PC-9 (cell line): ENCODE results near the gene KRTAP19-2. TPM values are rescaled to one million over a fixed set of nuclear protein-coding genes. Genes with fewer than 3 reads are reported as not detected.

Source experiments
- BruUV-seq: library from RNA; stranded (reverse); fragments of 400-500 nt; replicated peaks from 2 replicates; lab custom pipeline; 2021; lab: Mats Ljungman, UMichigan
- CTCF ChIA-PET: fragments of 300-600 bp; sonication (Branson Sonifier 250); formaldehyde crosslinking; loops from one replicate; lab custom pipeline; 2022; ENCODE audit warnings: antibody characterized with exemption; lab: Charles Lee
- POLR2A ChIA-PET: fragments of 300-600 bp; sonication (Branson Sonifier 250); formaldehyde crosslinking; loops from one replicate; lab custom pipeline; 2022; ENCODE audit warnings: antibody characterized with exemption; ENCODE audit not compliant: unreplicated experiment; lab: Charles Lee
- DNase-seq, 2 experiments: peaks; one replicate each; pipeline versions ENCODE4 v3.0.0 to v3.0.0-alpha.2; 2015 to 2022; ENCODE audit warnings: mixed read lengths in 1 of 2
- H2AFZ ChIP-seq: fragments of 200-600 bp; sonication (generic); 2 replicates; pipeline ENCODE4 v1.8.1; 2017; ENCODE audit warnings: antibody characterized with exemption
- H3F3A ChIP-seq: fragments of 200-600 bp; sonication (generic); 2 replicates; pipeline ENCODE4 v1.8.1; 2017; ENCODE audit warnings: antibody characterized with exemption, mild to moderate bottlenecking, low read depth; ENCODE audit not compliant: insufficient read depth
- H3K27ac ChIP-seq: fragments of 200-600 bp; sonication (generic); 2 replicates; pipeline ENCODE4 v1.6.1; 2016; ENCODE audit warnings: mixed run types
- H3K27me3 ChIP-seq: fragments of 200-600 bp; sonication (generic); 2 replicates; pipeline ENCODE4 v1.6.1; 2016; ENCODE audit warnings: low read depth, mixed run types; ENCODE audit not compliant: insufficient read depth
- H3K36me3 ChIP-seq: fragments of 200-600 bp; sonication (generic); 2 replicates; pipeline ENCODE4 v1.6.1; 2016; ENCODE audit warnings: low read depth, mixed run types
- H3K4me1 ChIP-seq: fragments of 200-600 bp; sonication (generic); replicated peaks from 2 replicates; pipeline ENCODE4 v1.6.1; 2016; ENCODE audit warnings: mixed run types; ENCODE audit not compliant: insufficient read depth
- H3K4me2 ChIP-seq: fragments of 200-600 bp; sonication (generic); 2 replicates; pipeline ENCODE4 v1.6.1; 2017; ENCODE audit warnings: mixed run types
- H3K4me3 ChIP-seq: fragments of 200-600 bp; sonication (generic); 2 replicates; pipeline ENCODE4 v1.6.1; 2016; ENCODE audit warnings: mixed run types
- H3K79me2 ChIP-seq: fragments of 200-600 bp; sonication (generic); 2 replicates; pipeline ENCODE4 v1.6.1; 2017; ENCODE audit warnings: low read depth, mixed run types
- H3K9me2 ChIP-seq: fragments of 200-600 bp; sonication (generic); 2 replicates; pipeline ENCODE4 v1.8.1; 2017; ENCODE audit warnings: mild to moderate bottlenecking; ENCODE audit not compliant: insufficient read depth
- H3K9me3 ChIP-seq: fragments of 200-600 bp; sonication (generic); 2 replicates; pipeline ENCODE4 v1.8.1; 2016; ENCODE audit warnings: low read depth; ENCODE audit not compliant: insufficient read depth
- H4K20me1 ChIP-seq: fragments of 200-600 bp; sonication (generic); 2 replicates; pipeline ENCODE4 v1.8.1; 2017; ENCODE audit not compliant: insufficient read depth
- CTCF ChIP-seq: fragments of 200-600 bp; sonication (generic); conservative IDR thresholded peaks from 2 replicates; pipeline ENCODE4 v1.6.1; 2017; ENCODE audit warnings: mixed run types, antibody characterized with exemption, mild to moderate bottlenecking, moderate library complexity
- EZH2 ChIP-seq: fragments of 200-600 bp; sonication (generic); IDR thresholded peaks from 2 replicates; pipeline ENCODE4 v1.8.0; 2017; ENCODE audit warnings: antibody characterized with exemption, low read depth
- intact Hi-C: fragments of 100-400 bp; cut with micrococcal nuclease; formaldehyde crosslinking; loops from one replicate; pipeline ENCODE4 v1.10.0; 2022; ENCODE audit not compliant: unreplicated experiment
- total RNA-seq: library from RNA; stranded (reverse); gene quantifications from 2 replicates; pipeline ENCODE4 v1.2.3, GENCODE V29; 2021

KRTAP19-2 gene
- total RNA-seq, 1 experiment from 2014 or later: not detected

GRCh38 chr21:30480145-30480544 is 7.1 kb downstream of the KRTAP19-2 start, which contains the start of gene KRTAP19-1:
TSS of gene KRTAP19-1 (minus strand) at chr21:30480367. CDS start at chr21:30480317, 50 bp downstream.
- no peaks in the 10 kb centered on the region for H3K36me3 ChIP-seq
- H4K20me1 ChIP-seq: no peaks in the 10 kb centered on the region
- no peak for TF ChIP-seq CTCF
- TF ChIP-seq EZH2: no peak
- H3K4me3 ChIP-seq: no peak within 1 kb of the TSS
- H3K9me2 ChIP-seq: no peaks in the 10 kb centered on the region
- no peaks in the 10 kb centered on the region for H3F3A ChIP-seq
- no peak within 1 kb of the TSS for H2AFZ ChIP-seq
- intact Hi-C loops: no loop called here
- H3K27me3 ChIP-seq: no peaks in the 10 kb centered on the region
- H3K9me3 ChIP-seq: no peaks in the 10 kb centered on the region
- no peaks in the 10 kb centered on the region for H3K4me1 ChIP-seq
- H3K4me2 ChIP-seq: no peak within 1 kb of the TSS
- POLR2A ChIA-PET: no interaction called here
- no peak for DNase-seq
- no peaks in the 10 kb centered on the region for H3K79me2 ChIP-seq
- CTCF ChIA-PET: no interaction called here
- no peak within 1 kb of the TSS for H3K27ac ChIP-seq
- no TSS peak for BruUV-seq

DNA sequence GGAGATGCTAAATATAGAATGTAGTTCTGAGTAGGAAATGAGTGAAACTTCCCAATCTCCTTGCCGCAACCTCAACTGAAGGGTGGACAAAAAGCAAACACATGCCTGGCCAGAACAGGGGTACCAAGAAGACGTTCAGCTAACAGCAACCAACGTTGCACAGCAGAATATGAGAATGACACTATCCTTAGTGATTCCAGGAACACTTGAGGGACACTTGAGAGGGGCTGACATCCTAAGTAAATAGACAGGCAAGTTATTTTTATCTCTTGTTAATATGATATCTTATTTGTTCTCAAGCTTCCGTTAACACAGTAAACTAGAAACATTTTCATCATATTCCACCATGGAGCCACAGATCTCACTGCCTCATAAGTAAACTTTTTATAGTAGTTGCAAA is 8.0 kb downstream of the KRTAP19-2 start:
- Histone ChIP-seq H3K27ac (no peak overlapping the region), H4K20me1 (no peaks in the 10 kb centered on the region), H3K9me3 (no peaks in the 10 kb centered on the region), H3K4me2 (no peak overlapping the region), H3K79me2 (no peaks in the 10 kb centered on the region), H3K4me3 (no peak overlapping the region), H2AFZ (no peak overlapping the region), H3F3A (no peaks in the 10 kb centered on the region), H3K27me3 (no peaks in the 10 kb centered on the region), H3K9me2 (no peaks in the 10 kb centered on the region), H3K36me3 (no peaks in the 10 kb centered on the region), H3K4me1 (no peaks in the 10 kb centered on the region)
- no TSS peak for BruUV-seq
- no peak for DNase-seq
- ChIA-PET POLR2A (interaction anchor here (0.7 kb wide), 1 partner anchor 80 kb away, joined by 4 read pairs; no protein-coding TSS in a partner anchor), CTCF (no interaction called here)
- TF ChIP-seq CTCF (no peak), EZH2 (no peak)
- intact Hi-C loops: no loop called here

DNA sequence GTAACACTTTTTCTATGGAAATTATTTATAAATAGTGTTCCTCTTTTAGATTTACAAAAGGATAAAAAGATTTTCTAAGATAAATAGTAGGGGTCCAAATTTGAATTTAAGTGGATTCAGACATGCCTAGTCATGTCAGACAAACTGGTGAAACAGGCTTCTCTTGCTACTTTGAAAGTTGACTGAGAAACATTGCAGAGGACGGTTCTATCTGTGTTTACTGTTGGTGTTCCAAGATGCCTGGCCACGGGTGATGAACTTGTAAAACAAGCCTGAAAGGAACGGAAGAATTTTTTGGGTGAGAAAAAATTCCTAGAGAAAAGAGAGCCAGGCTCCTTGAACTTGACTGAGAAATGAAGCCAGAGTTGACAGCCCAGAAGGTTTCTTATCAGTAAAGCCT is 9.2 kb downstream of the KRTAP19-2 start:
- Histone ChIP-seq H3K36me3 (no peaks in the 10 kb centered on the region), H3K4me1 (no peaks in the 10 kb centered on the region), H3K9me2 (no peaks in the 10 kb centered on the region), H3K27me3 (no peaks in the 10 kb centered on the region), H3K27ac (no peak overlapping the region), H3K79me2 (no peaks in the 10 kb centered on the region), H3K4me2 (no peak overlapping the region), H3F3A (no peaks in the 10 kb centered on the region), H3K9me3 (no peaks in the 10 kb centered on the region), H3K4me3 (no peak overlapping the region), H4K20me1 (no peaks in the 10 kb centered on the region), H2AFZ (no peak overlapping the region)
- ChIA-PET CTCF (no interaction called here), POLR2A (no interaction called here)
- intact Hi-C loops: no loop called here
- TF ChIP-seq EZH2 (no peak), CTCF (no peak)
- BruUV-seq: no TSS peak
- no peak for DNase-seq
